Spleen (tissue), 11 donors: ENCODE data around the gene FSTL4. TPM values are rescaled to one million over a fixed set of nuclear protein-coding genes. Genes with fewer than 3 reads are reported as not detected.

Experiments used
- DNase-seq: peaks from one replicate; pipeline ENCODE4 v3.0.0-alpha.2; 2020
- H3K27ac ChIP-seq, 8 donors: fragments of 200-600 bp; sonication (generic) in 7 of 8; 1 replicate in 4 of 8; 2 replicates in 4 of 8; pipeline versions ENCODE4 v1.5.0 to v1.8.0; 2016 to 2021; ENCODE audit warnings: inconsistent platforms in 4 of 8, mild to moderate bottlenecking in 4 of 8, moderate library complexity in 1 of 8
- H3K27me3 ChIP-seq, 7 donors: fragments of 200-600 bp; sonication (generic) in 6 of 7; replicated peaks in 1 of 7; 1 replicate in 4 of 7; 2 replicates in 3 of 7; pipeline versions ENCODE4 v1.5.0 to v1.8.0; 2016 to 2021; ENCODE audit warnings: inconsistent platforms in 3 of 7, mild to moderate bottlenecking in 1 of 7
- H3K36me3 ChIP-seq, 6 donors: fragments of 200-600 bp; sonication (generic) in 5 of 6; 1 replicate in 4 of 6; 2 replicates in 2 of 6; pipeline versions ENCODE4 v1.5.0 to v1.8.0; 2016 to 2021; ENCODE audit warnings: inconsistent platforms in 2 of 6
- H3K4me1 ChIP-seq, 6 donors: fragments of 200-600 bp; sonication (generic) in 5 of 6; 1 replicate in 3 of 6; 2 replicates in 3 of 6; pipeline versions ENCODE4 v1.5.0 to v1.8.0; 2016 to 2021; ENCODE audit warnings: inconsistent platforms in 3 of 6
- H3K4me3 ChIP-seq, 8 donors: fragments of 200-600 bp; sonication (generic) in 7 of 8; 1 replicate in 4 of 8; 2 replicates in 4 of 8; pipeline versions ENCODE4 v1.5.0 to v1.8.0; 2016 to 2021; ENCODE audit warnings: inconsistent platforms in 4 of 8, mild to moderate bottlenecking in 4 of 8, moderate library complexity in 2 of 8
- H3K9me3 ChIP-seq, 8 donors: fragments of 200-600 bp; sonication (generic) in 7 of 8; 1 replicate in 4 of 8; 2 replicates in 4 of 8; pipeline versions ENCODE4 v1.5.0 to v1.8.0; 2016 to 2021; ENCODE audit warnings: inconsistent platforms in 4 of 8
- CTCF ChIP-seq, 11 experiments: fragments of 200-600 bp in 7 of 11; fragments of 450-650 bp in 4 of 11; sonication (generic) in 4 of 11; IDR thresholded peaks in 8 of 11; conservative IDR thresholded peaks in 3 of 11; 1 replicate in 7 of 11; 2 replicates in 4 of 11; pipeline versions ENCODE4 v1.4.0 to v1.8.0; 2016 to 2021; ENCODE audit warnings: antibody characterized with exemption in 11 of 11, inconsistent platforms in 4 of 11, mild to moderate bottlenecking in 1 of 11
- POLR2A ChIP-seq, 3 donors: fragments of 450-650 bp; IDR thresholded peaks; one replicate each; pipeline ENCODE4 v1.5.1; 2017; ENCODE audit warnings: antibody characterized with exemption in 3 of 3, mild to moderate bottlenecking in 1 of 3
- POLR2AphosphoS5 ChIP-seq, 3 donors: sonication (generic); formaldehyde crosslinking; IDR thresholded peaks; one replicate each; pipeline ENCODE4 v1.5.1; 2017; ENCODE audit warnings: antibody characterized with exemption in 3 of 3
- WGBS, 5 donors: extraction: QIAGEN DNeasy Blood & Tissue Kit in 3 of 5; methylation state at CpG; one replicate each; pipeline versions ENCODE4 v1.1.5 to v1.1.7; 2013 to 2018; 5-methylcytosine and 5-hydroxymethylcytosine counted together
- intact Hi-C: fragments of 100-400 bp; cut with DNase I; formaldehyde crosslinking; loops from one replicate; pipeline ENCODE4 v1.15.0; 2023; ENCODE audit warnings: low total_unique reads
- polyA plus RNA-seq, 3 donors: library from polyadenylated mRNA; stranded (reverse); fragments of 200-250 nt; gene quantifications; one replicate each; pipeline ENCODE4 v1.2.1, GENCODE V29; 2013
- total RNA-seq, 7 donors: library from RNA; depleted of rRNA in 3 of 7; stranded (reverse); fragments of >200 nt in 3 of 7; fragmentation: NEBNext Ultra II Directional in 4 of 7; extraction: Animal tissue kit (Norgen Biotek cat#: 25700) in 4 of 7; gene quantifications; one replicate each; pipeline versions ENCODE4 v1.1.0 to v1.2.1, GENCODE V29; 2016 to 2021
- donor health status: healthy with polysubstance abuse.
- donor health status: DM: no; HTN: no; CAD: no; lungs with moderate emphysema.
- donor health status: DM: no; HTN: no; CAD: no.
- donor health status: Bipolar disorder and iron deficiency.
- donor health status: healthy.
- donor health status: DM: no; HTN: no; CAD: no.
- donor health status: DM: yes; HTN: yes; CAD: no.

Gene FSTL4
- total and polyA plus RNA-seq, 10 donors: under 0.01 to 1.0 (median 0.37) TPM; not detected in 4

- 80 to 91% (median 82%) methylated on average over 5 of the region's 5 CpGs for WGBS, 5 donors
- intact Hi-C loops: no loop called here
- Histone ChIP-seq H3K27ac (no peak overlapping the region), H3K4me1 (no peaks in the 10 kb centered on the region), H3K27me3 (no peaks in the 10 kb centered on the region), H3K4me3 (no peak overlapping the region), H3K9me3 (no peaks in the 10 kb centered on the region), H3K36me3 (no peaks in the 10 kb centered on the region)
- TF ChIP-seq POLR2A (IDR thresholded peaks at IDR 0.05) (no peak), CTCF (IDR thresholded peaks at IDR 0.05 in 8 of 11, conservative IDR thresholded peaks at IDR 0.05 in 3 of 11) (no peak)
- DNase-seq: no peak
Observed at GRCh38 chr5:133444711-133445110, 167.6 kb downstream of the FSTL4 start.

- H3K36me3 ChIP-seq: no peaks in the 10 kb centered on the region
- intact Hi-C loops: no loop called here
- no peaks in the 10 kb centered on the region for H3K4me1 ChIP-seq
- DNase-seq: no peak
- H3K27me3 ChIP-seq: no peaks in the 10 kb centered on the region
- H3K9me3 ChIP-seq: no peaks in the 10 kb centered on the region
- H3K4me3 ChIP-seq: no peak overlapping the region
- WGBS, 5 donors: 79 to 87% (median 81%) methylated on average over 7 of the region's 7 CpGs
- no peak overlapping the region for H3K27ac ChIP-seq
- TF ChIP-seq POLR2AphosphoS5 (IDR thresholded peaks at IDR 0.05) (no peak), CTCF (IDR thresholded peaks at IDR 0.05 in 8 of 11, conservative IDR thresholded peaks at IDR 0.05 in 3 of 11) (no peak), POLR2A (IDR thresholded peaks at IDR 0.05) (no peak)
Observed at GRCh38 chr5:133441166-133441815, 171.1 kb downstream of the FSTL4 start.

- 73 to 87% (median 83%) methylated on average over 4 to 7 of the region's 7 CpGs for WGBS, 5 donors
- DNase-seq: no peak
- H3K36me3 ChIP-seq: no peaks in the 10 kb centered on the region
Observed at GRCh38 chr5:133440467-133441115, 171.8 kb downstream of the FSTL4 start.

More at GRCh38 chr5:133440467-133441115, 171.8 kb downstream of the FSTL4 start:
- no peak overlapping the region for H3K4me3 ChIP-seq
- TF ChIP-seq POLR2A (IDR thresholded peaks at IDR 0.05) (no peak), CTCF (IDR thresholded peaks at IDR 0.05 in 8 of 11, conservative IDR thresholded peaks at IDR 0.05 in 3 of 11) (no peak), POLR2AphosphoS5 (IDR thresholded peaks at IDR 0.05) (no peak)
- no peaks in the 10 kb centered on the region for H3K27me3 ChIP-seq
- intact Hi-C loops: no loop called here
- H3K27ac ChIP-seq: no peak overlapping the region
- H3K9me3 ChIP-seq: no peaks in the 10 kb centered on the region
- H3K4me1 ChIP-seq: no peaks in the 10 kb centered on the region
